ENCODE results near the gene ENKUR. TPM values are rescaled to one million over a fixed set of nuclear protein-coding genes. Genes with fewer than 3 reads are reported as not detected.

ENKUR gene
- not detected in 2 replicates for total RNA-seq (2014; rRNA removed)
- polyA plus RNA-seq (2012) = not detected

DNA sequence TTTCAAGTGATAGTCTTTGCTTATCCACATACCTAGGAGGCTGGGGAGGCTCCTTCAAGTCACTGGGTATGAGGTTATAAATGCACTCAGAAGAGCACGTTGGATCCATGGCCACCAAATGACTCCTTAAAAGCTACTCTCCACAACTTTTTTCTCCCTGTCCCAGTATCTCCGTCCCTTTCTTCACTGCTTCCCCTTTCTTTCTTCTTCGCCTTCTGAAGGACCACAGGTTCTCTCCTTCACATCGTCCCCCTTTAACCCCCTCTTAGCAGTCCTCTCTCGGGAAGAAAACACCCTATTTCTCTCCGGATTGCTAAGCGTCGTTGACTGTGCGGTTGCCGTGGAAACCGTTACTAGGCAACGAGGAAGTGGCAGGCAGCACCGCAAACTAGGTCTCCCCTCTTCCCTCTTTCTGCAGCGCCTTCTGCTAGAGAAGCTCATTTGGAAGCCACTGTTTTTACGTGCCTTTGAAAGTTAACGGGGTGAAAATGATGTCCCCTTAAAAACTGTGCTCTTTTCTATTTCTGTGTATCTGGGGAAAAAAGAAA is at the start of gene ENKUR:
ENKUR (minus strand) TSS at position 331 of the 548 bp plus-strand sequence; CDS start at position 109, 222 bp downstream.
- peak; percentile 90 for DNase-seq (ENCODE audit: low read depth)

DNA sequence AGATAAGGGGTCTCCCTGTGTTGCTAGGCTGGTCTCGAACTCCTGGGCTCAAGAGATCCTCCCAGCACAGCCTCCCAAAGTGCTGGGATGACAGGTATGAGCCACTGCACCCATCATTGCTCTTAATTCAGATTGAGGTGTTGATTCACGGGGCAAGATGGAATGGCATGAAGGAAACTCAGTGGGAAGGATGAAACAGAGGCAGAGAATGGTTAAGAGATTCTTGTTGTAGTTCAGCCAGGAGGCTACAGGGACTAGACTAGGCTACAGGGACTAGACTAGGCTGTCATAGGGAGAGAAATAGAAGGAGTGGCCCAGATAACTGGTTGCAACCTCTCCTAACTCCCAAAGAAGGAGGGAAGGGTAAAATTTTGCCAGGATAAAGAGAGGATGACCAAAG is 48.4 kb upstream of the ENKUR start:
- DNase-seq (ENCODE audit: low read depth) = no peak

GRCh38 chr10:25063644-25064043 is 47.7 kb upstream of the ENKUR start:
- no peak for DNase-seq (ENCODE audit: low read depth)

GRCh38 chr10:25063157-25063556 is 47.2 kb upstream of the ENKUR start:
- no peak for DNase-seq (ENCODE audit: low read depth)

- peak; percentile 13 for DNase-seq (ENCODE audit: low read depth)
These were observed 45.9 kb upstream of the ENKUR start for GRCh38 chr10:25061711-25062449.

- DNase-seq (ENCODE audit: low read depth) = no peak
These were observed 45.2 kb upstream of the ENKUR start for GRCh38 chr10:25061125-25061524.

DNA sequence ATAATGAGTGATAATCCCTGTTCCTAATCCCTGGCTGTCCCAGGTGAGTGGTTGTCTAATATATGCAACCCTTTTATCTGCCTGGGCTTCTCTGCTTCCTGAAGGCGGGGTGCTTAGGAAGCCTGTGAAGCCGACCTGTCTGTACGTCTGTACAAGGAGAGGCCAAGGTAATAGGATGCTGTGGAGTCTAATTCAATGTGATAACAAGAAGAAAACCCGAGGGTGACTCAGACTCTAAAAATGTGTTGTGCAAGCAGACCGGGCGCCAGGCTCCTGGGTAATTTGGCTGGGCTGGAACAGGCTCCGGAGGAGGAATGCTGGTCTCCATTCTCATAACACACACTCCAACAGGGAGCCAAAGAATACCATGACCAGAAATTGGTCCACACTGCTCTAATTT is 44.0 kb upstream of the ENKUR start:
- DNase-seq (ENCODE audit: low read depth) = peak; percentile 79

- no peak for DNase-seq (ENCODE audit: low read depth)
These were observed 41.9 kb upstream of the ENKUR start for GRCh38 chr10:25057886-25058285.

DNA sequence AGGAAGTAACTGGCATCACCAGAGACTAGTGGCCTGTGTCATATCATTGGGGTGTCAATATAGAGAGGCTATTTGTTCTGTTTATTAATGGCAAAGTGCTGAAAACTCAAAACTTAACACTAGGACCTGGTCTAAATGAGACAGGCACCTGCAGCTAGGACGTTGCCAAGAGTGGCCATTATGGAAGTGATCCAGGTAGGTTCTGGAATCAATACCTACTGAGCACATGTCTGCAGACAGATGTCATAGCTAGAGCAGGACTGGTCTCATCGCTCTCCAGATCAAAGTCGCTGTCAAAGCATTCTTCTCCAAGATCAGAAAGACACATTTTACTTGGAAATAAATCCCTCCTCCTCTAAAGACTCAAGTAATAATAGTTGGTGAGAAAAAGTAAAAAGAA is 40.8 kb upstream of the ENKUR start:
- DNase-seq (ENCODE audit: low read depth) = no peak

- no peak for DNase-seq (ENCODE audit: low read depth)
These were observed 36.1 kb upstream of the ENKUR start for GRCh38 chr10:25052012-25052411.

GRCh38 chr10:25050402-25050801 is 34.4 kb upstream of the ENKUR start:
- no peak for DNase-seq (ENCODE audit: low read depth)

DNA sequence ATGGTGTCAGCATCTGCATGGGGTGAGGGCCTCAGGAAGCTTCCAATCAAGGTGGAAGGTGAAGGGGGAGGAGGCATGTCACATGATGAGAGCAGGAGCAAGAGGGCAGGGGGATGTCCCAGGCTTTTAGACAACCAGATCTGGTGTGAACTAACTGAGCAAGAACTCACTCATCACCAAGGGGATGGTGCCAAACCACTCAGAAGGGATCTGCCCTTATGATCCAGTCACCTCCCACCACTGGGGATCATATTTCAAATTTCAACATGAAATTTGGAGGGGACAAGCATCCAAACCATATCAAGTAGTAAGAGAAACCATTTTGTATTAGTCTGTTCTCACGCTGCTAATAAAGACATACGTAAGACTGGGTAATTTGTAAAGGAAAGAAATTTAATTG is 34.0 kb upstream of the ENKUR start:
- DNase-seq (ENCODE audit: low read depth) = peak; percentile 19

DNA sequence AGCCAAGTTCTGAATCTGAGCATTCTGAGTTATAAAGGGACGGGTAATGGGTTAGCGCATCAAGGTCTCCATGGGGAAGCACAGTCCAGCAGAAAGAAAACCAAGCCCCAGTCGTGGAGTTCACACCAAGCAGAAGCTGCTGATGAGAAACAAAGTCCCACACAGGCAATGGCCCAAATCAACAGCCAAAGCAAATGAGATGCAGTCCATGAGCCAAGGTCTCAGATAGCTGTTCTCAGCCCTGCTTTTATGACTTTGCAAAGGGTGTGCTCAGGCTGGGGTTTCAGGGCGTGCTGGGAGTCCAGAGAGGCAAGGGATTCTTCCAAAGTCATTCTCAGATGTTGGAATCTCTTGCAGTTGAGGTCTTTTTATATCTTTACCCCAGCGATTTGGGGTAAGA is 32.5 kb upstream of the ENKUR start:
- DNase-seq (ENCODE audit: low read depth) = no peak

DNA sequence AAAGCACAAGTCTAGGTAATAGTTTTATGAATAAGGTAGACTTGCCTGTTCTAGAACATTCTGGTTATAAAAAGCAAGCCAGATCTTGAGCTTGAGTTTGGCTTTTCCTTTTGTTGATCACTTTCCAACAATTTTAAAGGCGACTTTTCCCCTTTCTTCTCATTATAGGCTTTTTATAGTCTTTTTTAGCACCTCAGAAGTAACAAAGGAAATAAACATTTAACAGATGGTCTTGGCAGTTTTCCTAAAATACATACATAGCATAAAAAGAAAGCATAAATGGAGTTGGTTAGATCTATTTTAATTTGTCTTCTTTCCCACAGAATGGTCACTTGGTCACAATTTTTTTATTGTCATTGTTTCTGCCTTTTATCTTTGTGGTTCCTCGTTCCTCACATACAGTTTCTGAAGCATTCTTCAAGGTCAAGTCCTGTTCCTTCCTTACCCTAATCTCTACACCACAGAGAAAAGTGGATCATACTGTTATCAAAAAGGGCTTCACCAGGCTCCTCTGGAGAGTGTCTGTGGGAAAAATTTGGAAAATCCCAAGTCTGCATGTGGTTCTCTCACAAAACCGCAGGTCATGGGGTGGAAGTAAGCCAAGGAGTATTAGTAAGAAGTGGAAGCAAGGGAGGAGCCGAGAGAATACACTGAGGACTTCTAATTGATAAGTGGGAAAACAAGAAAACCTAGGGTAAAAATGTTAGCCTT is 31.8 kb upstream of the ENKUR start:
- peak; percentile 77 for DNase-seq (ENCODE audit: low read depth)

GRCh38 chr10:25047088-25047487 is 31.1 kb upstream of the ENKUR start:
- no peak for DNase-seq (ENCODE audit: low read depth)

DNA sequence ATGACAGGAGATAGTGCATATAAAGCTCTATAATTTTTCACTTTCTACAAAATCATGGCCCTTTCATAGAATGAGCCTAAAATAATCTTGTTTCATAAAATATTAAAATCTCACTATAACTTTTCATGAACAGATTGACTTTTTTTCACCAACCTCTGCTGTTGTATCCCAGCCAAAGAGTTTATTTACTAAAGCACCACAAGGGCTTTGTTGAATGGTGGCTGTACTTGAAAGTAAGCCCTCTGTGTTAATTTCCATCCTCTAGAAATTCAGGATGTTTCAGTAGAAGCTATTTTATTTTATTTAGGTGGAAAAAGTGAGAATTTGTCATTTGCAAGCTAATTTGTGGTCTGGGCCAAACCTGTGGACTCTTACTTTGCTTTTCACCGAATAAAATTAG is 30.7 kb upstream of the ENKUR start:
- no peak for DNase-seq (ENCODE audit: low read depth)

DNA sequence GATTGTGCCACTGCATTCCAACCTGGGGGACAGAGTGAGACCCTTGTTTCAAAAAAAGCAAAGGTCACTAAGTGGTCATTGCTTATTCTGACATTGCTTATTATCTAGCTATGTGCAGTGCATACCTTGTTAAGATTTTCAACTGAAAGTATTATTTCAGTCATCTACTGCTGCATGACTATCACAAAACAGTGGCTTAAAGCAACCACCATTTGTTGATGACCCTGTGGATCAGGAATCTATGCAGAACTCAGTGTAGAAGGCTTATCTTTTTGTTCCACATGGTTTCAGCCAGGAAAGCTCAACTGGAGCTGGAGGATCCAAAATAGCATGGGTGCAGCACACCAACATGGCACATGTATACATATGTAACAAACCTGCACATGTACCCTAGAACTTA is 23.6 kb upstream of the ENKUR start:
- no peak for DNase-seq (ENCODE audit: low read depth)

DNA sequence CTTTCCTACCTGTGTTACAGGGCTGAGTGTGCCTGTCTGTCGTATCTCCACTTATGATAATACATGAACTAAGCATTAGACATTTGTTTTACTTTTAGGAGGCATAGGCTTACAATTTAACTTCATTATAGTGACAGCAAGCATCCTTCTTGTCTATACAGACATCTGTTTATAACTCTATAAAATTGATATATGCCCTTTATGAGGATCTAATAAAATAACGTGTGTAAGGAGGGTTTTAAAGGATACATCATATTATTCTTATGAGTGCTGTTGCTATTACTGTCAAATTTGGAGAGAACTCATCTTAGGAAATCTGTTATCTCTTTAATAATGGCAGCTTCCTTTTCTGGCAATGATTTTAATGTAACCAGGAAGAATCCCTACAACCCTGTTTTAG is 22.4 kb upstream of the ENKUR start:
- DNase-seq (ENCODE audit: low read depth) = no peak

GRCh38 chr10:25036381-25036780 is 20.4 kb upstream of the ENKUR start:
- DNase-seq (ENCODE audit: low read depth) = no peak

DNA sequence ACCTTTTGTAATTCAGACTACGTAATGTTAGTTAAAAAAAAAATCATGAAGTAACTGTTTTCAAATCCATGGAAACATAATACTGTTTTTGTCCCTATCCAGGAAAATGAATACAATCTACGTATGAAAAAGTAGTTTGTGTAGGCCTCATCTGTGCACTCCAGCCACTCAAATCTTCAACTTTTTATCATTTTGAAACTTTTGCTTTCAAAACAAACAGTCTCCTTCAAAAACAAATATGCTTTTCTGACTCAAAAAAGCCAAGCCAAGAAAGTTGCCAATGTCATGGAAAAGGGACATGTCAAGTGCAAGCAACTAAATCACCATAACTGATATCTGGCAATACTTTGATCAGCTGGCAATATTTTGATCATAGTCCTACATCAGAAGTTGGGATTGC is 13.6 kb upstream of the ENKUR start:
- no peak for DNase-seq (ENCODE audit: low read depth)

GRCh38 chr10:25028711-25029110 is 12.8 kb upstream of the ENKUR start:
- peak; percentile 5 for DNase-seq (ENCODE audit: low read depth)

DNA sequence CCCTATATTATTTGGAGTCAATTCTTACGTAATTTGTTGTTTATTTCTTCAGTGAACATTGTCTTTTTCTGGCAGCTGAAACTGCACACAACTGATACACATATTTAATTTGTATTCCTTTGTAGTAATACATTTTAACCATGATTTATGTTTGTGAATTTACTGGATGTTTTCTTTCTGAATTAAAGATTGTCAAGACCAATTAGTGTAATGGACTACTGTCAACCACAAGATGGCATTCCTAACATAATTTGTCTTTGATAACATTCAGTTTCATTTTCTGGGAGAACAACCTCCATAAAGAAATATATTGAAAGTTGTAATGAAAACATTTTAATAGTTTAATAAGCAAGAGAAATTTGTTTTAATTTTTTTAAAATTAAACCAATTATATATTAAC is 10.5 kb upstream of the ENKUR start:
- peak; percentile 12 for DNase-seq (ENCODE audit: low read depth)

- no peak for DNase-seq (ENCODE audit: low read depth)
These were observed 8.6 kb upstream of the ENKUR start for GRCh38 chr10:25024528-25024927.
